ENCODE measurements around the gene USP10.

Gene USP10

GRCh38 chr16:84821179-84821578, 121.4 kb downstream of the USP10 start:
- Histone ChIP-seq H2AFZ (ENCODE audit: insufficient read depth, low read length, poor library complexity) (no peak overlapping the region), H4K12ac (ENCODE audit: low read depth, low read length) (no peak overlapping the region), H3K79me1 (ENCODE audit: low read length) (peaks cover 30% of the 10 kb centered on the region), H3K4me1 (ENCODE audit: control insufficient read depth in 1 of 2, insufficient read depth in 2 of 2, low read length in 2 of 2) (peaks cover 28 to 42% of the 10 kb centered on the region in 2 experiments), H4K91ac (ENCODE audit: low read depth, low read length) (no peak overlapping the region), H3K79me2 (ENCODE audit: control insufficient read depth, insufficient read depth, low read length, poor library complexity) (peaks cover 14% of the 10 kb centered on the region), H3K14ac (ENCODE audit: low read length) (no peak overlapping the region), H3K9me3 (ENCODE audit: insufficient read depth, low read depth, low read length) (no peaks in the 10 kb centered on the region), H4K8ac (ENCODE audit: low read depth, low read length) (no peak overlapping the region), H3K36me3 (ENCODE audit: control insufficient read depth in 1 of 2, insufficient read depth in 2 of 2, low read length in 2 of 2) (peaks cover 6 to 7% of the 10 kb centered on the region in 2 experiments), H2BK12ac (ENCODE audit: low read length) (no peak overlapping the region), H2BK5ac (ENCODE audit: low read depth, low read length, poor library complexity) (no peak overlapping the region), H2BK120ac (ENCODE audit: insufficient read depth, low read length, poor library complexity) (peak overlapping the region; percentile 1), H3K27ac (ENCODE audit: low read depth, low read length) (no peak overlapping the region), H2AK5ac (ENCODE audit: low read length) (no peak overlapping the region), H3K27me3 (ENCODE audit: insufficient read depth, low read length) (no peaks in the 10 kb centered on the region), H3K18ac (ENCODE audit: low read length) (peak overlapping the region; percentile 25), H3K9ac (ENCODE audit: low read length) (peak overlapping the region; percentile 8), H3K4me2 (ENCODE audit: low read length) (peak overlapping the region; percentile 91), H3K4ac (ENCODE audit: low read depth, low read length) (peak overlapping the region; percentile 20), H3K23ac (ENCODE audit: low read length) (no peak overlapping the region), H3K4me3 (ENCODE audit: low read depth, low read length) (peak overlapping the region; percentile 61)
- no CpG with 5 or more reads among the region's 9 CpGs for WGBS (ENCODE audit: extremely low coverage, insufficient coverage, insufficient read length)
- DNase-seq: no peak

GRCh38 chr16:84821728-84822689, 122.2 kb downstream of the USP10 start:
- peaks cover 6 to 7% of the 10 kb centered on the region in 2 experiments for H3K36me3 ChIP-seq (ENCODE audit: control insufficient read depth in 1 of 2, insufficient read depth in 2 of 2, low read length in 2 of 2)
- peak overlapping the region; percentile 91 for H3K4me2 ChIP-seq (ENCODE audit: low read length)
- H3K4me1 ChIP-seq (ENCODE audit: control insufficient read depth in 1 of 2, insufficient read depth in 2 of 2, low read length in 2 of 2): peaks cover 33 to 47% of the 10 kb centered on the region in 2 experiments
- peak overlapping the region; percentile 85 for H2BK12ac ChIP-seq (ENCODE audit: low read length)
- H2BK5ac ChIP-seq (ENCODE audit: low read depth, low read length, poor library complexity): peak overlapping the region; percentile 63
- no peak overlapping the region for H3K9ac ChIP-seq (ENCODE audit: low read length)
- no CpG with 5 or more reads among the region's 13 CpGs for WGBS (ENCODE audit: extremely low coverage, insufficient coverage, insufficient read length)
- no peak overlapping the region for H3K23ac ChIP-seq (ENCODE audit: low read length)
- H3K79me2 ChIP-seq (ENCODE audit: control insufficient read depth, insufficient read depth, low read length, poor library complexity): peaks cover 14% of the 10 kb centered on the region
- H2AK5ac ChIP-seq (ENCODE audit: low read length): peak overlapping the region; percentile 87
- peak overlapping the region; percentile 4 for H3K4me3 ChIP-seq (ENCODE audit: low read depth, low read length)
- H3K4ac ChIP-seq (ENCODE audit: low read depth, low read length): peak overlapping the region; percentile 78
- H2AFZ ChIP-seq (ENCODE audit: insufficient read depth, low read length, poor library complexity): no peak overlapping the region
- H4K91ac ChIP-seq (ENCODE audit: low read depth, low read length): peak overlapping the region; percentile 83
- peak overlapping the region; percentile 62 for H3K14ac ChIP-seq (ENCODE audit: low read length)
- no peaks in the 10 kb centered on the region for H3K9me3 ChIP-seq (ENCODE audit: insufficient read depth, low read depth, low read length)
- peak overlapping the region; percentile 62 for H2BK120ac ChIP-seq (ENCODE audit: insufficient read depth, low read length, poor library complexity)
- H3K79me1 ChIP-seq (ENCODE audit: low read length): peaks cover 36% of the 10 kb centered on the region
- no peak overlapping the region for H4K12ac ChIP-seq (ENCODE audit: low read depth, low read length)
- H3K18ac ChIP-seq (ENCODE audit: low read length): peak overlapping the region; percentile 76
- H4K8ac ChIP-seq (ENCODE audit: low read depth, low read length): peak overlapping the region; percentile 51
- H3K27me3 ChIP-seq (ENCODE audit: insufficient read depth, low read length): no peaks in the 10 kb centered on the region
- no peak for DNase-seq
- peak overlapping the region; percentile 75 for H3K27ac ChIP-seq (ENCODE audit: low read depth, low read length)

GRCh38 chr16:84822990-84823389, 123.2 kb downstream of the USP10 start:
- no peak overlapping the region for H2BK120ac ChIP-seq (ENCODE audit: insufficient read depth, low read length, poor library complexity)
- no peak overlapping the region for H2AFZ ChIP-seq (ENCODE audit: insufficient read depth, low read length, poor library complexity)
- H3K4me3 ChIP-seq (ENCODE audit: low read depth, low read length): no peak overlapping the region
- H2BK5ac ChIP-seq (ENCODE audit: low read depth, low read length, poor library complexity): no peak overlapping the region
- H3K79me1 ChIP-seq (ENCODE audit: low read length): peaks cover 43% of the 10 kb centered on the region
- H3K27ac ChIP-seq (ENCODE audit: low read depth, low read length): no peak overlapping the region
- no peak overlapping the region for H3K18ac ChIP-seq (ENCODE audit: low read length)
- no peak overlapping the region for H3K9ac ChIP-seq (ENCODE audit: low read length)
- no peak overlapping the region for H3K4me2 ChIP-seq (ENCODE audit: low read length)
- no peaks in the 10 kb centered on the region for H3K27me3 ChIP-seq (ENCODE audit: insufficient read depth, low read length)
- no peak overlapping the region for H3K4ac ChIP-seq (ENCODE audit: low read depth, low read length)
- no peak for DNase-seq
- H4K12ac ChIP-seq (ENCODE audit: low read depth, low read length): no peak overlapping the region
- H2BK12ac ChIP-seq (ENCODE audit: low read length): peak overlapping the region; percentile 24
- H3K9me3 ChIP-seq (ENCODE audit: insufficient read depth, low read depth, low read length): no peaks in the 10 kb centered on the region
- no peak overlapping the region for H4K8ac ChIP-seq (ENCODE audit: low read depth, low read length)
- no peak overlapping the region for H2AK5ac ChIP-seq (ENCODE audit: low read length)
- peaks cover 39 to 51% of the 10 kb centered on the region in 2 experiments for H3K4me1 ChIP-seq (ENCODE audit: control insufficient read depth in 1 of 2, insufficient read depth in 2 of 2, low read length in 2 of 2)
- H3K79me2 ChIP-seq (ENCODE audit: control insufficient read depth, insufficient read depth, low read length, poor library complexity): peaks cover 17% of the 10 kb centered on the region
- H3K14ac ChIP-seq (ENCODE audit: low read length): no peak overlapping the region
- peak overlapping the region; percentile 40 for H4K91ac ChIP-seq (ENCODE audit: low read depth, low read length)
- H3K36me3 ChIP-seq (ENCODE audit: control insufficient read depth in 1 of 2, insufficient read depth in 2 of 2, low read length in 2 of 2): peaks cover 9 to 10% of the 10 kb centered on the region in 2 experiments
- H3K23ac ChIP-seq (ENCODE audit: low read length): no peak overlapping the region
- WGBS (ENCODE audit: extremely low coverage, insufficient coverage, insufficient read length): no CpG with 5 or more reads among the region's 6 CpGs

GRCh38 chr16:84823484-84823883, 123.7 kb downstream of the USP10 start:
- peaks cover 17% of the 10 kb centered on the region for H3K79me2 ChIP-seq (ENCODE audit: control insufficient read depth, insufficient read depth, low read length, poor library complexity)
- no peak overlapping the region for H3K23ac ChIP-seq (ENCODE audit: low read length)
- WGBS (ENCODE audit: extremely low coverage, insufficient coverage, insufficient read length): no CpG with 5 or more reads among the region's 8 CpGs

More at GRCh38 chr16:84823484-84823883, 123.7 kb downstream of the USP10 start:
- no peak overlapping the region for H3K4me2 ChIP-seq (ENCODE audit: low read length)
- H3K18ac ChIP-seq (ENCODE audit: low read length): peak overlapping the region; percentile 81
- peak overlapping the region; percentile 23 for H2BK12ac ChIP-seq (ENCODE audit: low read length)
- no peak for DNase-seq
- H3K14ac ChIP-seq (ENCODE audit: low read length): no peak overlapping the region
- no peak overlapping the region for H4K12ac ChIP-seq (ENCODE audit: low read depth, low read length)
- H3K4ac ChIP-seq (ENCODE audit: low read depth, low read length): peak overlapping the region; percentile 78
- H2AFZ ChIP-seq (ENCODE audit: insufficient read depth, low read length, poor library complexity): peak overlapping the region; percentile 9
- H2AK5ac ChIP-seq (ENCODE audit: low read length): peak overlapping the region; percentile 77
- H3K4me1 ChIP-seq (ENCODE audit: control insufficient read depth in 1 of 2, insufficient read depth in 2 of 2, low read length in 2 of 2): peaks cover 43 to 55% of the 10 kb centered on the region in 2 experiments
- H3K36me3 ChIP-seq (ENCODE audit: control insufficient read depth in 1 of 2, insufficient read depth in 2 of 2, low read length in 2 of 2): peaks cover 13 to 14% of the 10 kb centered on the region in 2 experiments
- H4K8ac ChIP-seq (ENCODE audit: low read depth, low read length): peak overlapping the region; percentile 30
- no peaks in the 10 kb centered on the region for H3K9me3 ChIP-seq (ENCODE audit: insufficient read depth, low read depth, low read length)
- no peak overlapping the region for H3K27ac ChIP-seq (ENCODE audit: low read depth, low read length)
- H2BK120ac ChIP-seq (ENCODE audit: insufficient read depth, low read length, poor library complexity): no peak overlapping the region
- H4K91ac ChIP-seq (ENCODE audit: low read depth, low read length): no peak overlapping the region
- no peak overlapping the region for H3K9ac ChIP-seq (ENCODE audit: low read length)
- no peak overlapping the region for H3K4me3 ChIP-seq (ENCODE audit: low read depth, low read length)
- no peaks in the 10 kb centered on the region for H3K27me3 ChIP-seq (ENCODE audit: insufficient read depth, low read length)
- H2BK5ac ChIP-seq (ENCODE audit: low read depth, low read length, poor library complexity): peak overlapping the region; percentile 38
- peaks cover 44% of the 10 kb centered on the region for H3K79me1 ChIP-seq (ENCODE audit: low read length)

All from trophoblast cell (in vitro differentiated cells and primary cell).